ENCODE data around the gene SYNDIG1. TPM values are rescaled to one million over a fixed set of nuclear protein-coding genes. Genes with fewer than 3 reads are reported as not detected.

SYNDIG1 gene
- total RNA-seq, 1 experiment from 2014 or later, result not detected

DNA sequence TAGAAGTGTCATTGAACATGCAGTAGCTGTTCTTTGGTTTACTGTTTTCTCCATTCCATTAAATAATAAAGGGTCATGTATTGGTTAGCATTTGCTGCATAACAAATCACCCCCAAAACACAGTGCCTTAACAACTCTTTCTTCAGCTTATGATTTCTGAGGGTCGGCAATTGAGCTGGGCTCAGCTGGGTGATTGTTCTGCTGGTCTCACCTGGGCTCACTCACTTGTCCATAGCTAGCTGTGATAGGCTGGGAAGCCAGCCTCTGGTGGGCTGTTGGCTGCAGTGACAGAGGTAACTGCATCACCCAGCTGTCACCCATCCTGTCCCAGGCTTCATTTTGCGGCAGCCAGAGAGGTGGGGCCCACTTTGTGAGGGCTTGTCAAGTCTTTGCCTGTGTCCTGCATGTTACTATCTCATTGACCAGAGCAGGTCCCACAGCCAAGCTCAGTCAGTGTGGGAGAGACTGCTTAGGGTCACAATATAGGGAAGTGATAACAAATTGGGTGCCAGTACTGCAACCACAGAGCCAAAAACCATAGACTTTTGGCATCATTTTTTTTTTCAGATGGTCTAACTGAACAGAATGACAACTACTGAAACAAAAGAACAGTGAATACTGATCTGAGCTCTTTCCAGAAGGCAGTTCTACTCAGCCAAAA is 76.9 kb downstream of the SYNDIG1 start:
- H3K27me3 Mint-ChIP-seq (ENCODE audit: unreplicated experiment), result peaks cover 51% of the 10 kb centered on the region
- H3K4me3 Mint-ChIP-seq (ENCODE audit: low read depth, unreplicated experiment), result no peak overlapping the region
- H3K27ac Mint-ChIP-seq (ENCODE audit: unreplicated experiment), result no peak overlapping the region
- H3K9me3 Mint-ChIP-seq (ENCODE audit: low read depth, unreplicated experiment), result no peaks in the 10 kb centered on the region
- CTCF ChIA-PET, result no interaction called here
- H3K4me1 Mint-ChIP-seq (ENCODE audit: low read depth, unreplicated experiment), result no peaks in the 10 kb centered on the region
- BruUV-seq (replicated peaks), result no TSS peak
- no peak for DNase-seq
- TF ChIP-seq, protein P1, sequence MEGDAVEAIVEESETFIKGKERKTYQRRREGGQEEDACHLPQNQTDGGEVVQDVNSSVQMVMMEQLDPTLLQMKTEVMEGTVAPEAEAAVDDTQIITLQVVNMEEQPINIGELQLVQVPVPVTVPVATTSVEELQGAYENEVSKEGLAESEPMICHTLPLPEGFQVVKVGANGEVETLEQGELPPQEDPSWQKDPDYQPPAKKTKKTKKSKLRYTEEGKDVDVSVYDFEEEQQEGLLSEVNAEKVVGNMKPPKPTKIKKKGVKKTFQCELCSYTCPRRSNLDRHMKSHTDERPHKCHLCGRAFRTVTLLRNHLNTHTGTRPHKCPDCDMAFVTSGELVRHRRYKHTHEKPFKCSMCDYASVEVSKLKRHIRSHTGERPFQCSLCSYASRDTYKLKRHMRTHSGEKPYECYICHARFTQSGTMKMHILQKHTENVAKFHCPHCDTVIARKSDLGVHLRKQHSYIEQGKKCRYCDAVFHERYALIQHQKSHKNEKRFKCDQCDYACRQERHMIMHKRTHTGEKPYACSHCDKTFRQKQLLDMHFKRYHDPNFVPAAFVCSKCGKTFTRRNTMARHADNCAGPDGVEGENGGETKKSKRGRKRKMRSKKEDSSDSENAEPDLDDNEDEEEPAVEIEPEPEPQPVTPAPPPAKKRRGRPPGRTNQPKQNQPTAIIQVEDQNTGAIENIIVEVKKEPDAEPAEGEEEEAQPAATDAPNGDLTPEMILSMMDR (IDR thresholded peaks at IDR 0.05; ENCODE audit: unreplicated experiment), result no peak
- H3K36me3 Mint-ChIP-seq (ENCODE audit: insufficient read depth, unreplicated experiment), result no peaks in the 10 kb centered on the region
- intact Hi-C loops (cut with micrococcal nuclease; ENCODE audit: unreplicated experiment), result no loop called here

DNA sequence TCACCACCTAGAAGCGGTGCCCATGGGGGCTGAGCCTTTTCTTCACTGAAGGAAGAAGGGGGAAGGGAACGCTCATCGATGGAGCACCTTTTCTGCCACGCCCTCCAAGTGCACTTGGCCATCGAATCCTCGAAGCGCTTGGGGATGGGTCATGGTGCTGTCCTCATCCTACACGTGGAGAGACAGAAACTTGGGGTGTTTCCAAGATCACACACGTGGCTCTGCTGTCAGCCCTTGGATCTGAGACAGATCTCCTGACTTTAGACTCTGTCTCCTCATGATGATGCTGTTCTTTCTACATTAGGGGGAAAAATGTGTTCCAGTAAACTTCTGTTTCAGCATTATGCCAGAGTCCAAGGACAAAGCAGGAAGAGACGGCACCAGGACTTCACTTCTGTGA is 78.5 kb downstream of the SYNDIG1 start:
- H3K27me3 Mint-ChIP-seq (ENCODE audit: unreplicated experiment), result peaks cover 43% of the 10 kb centered on the region
- no peak for DNase-seq
- H3K4me1 Mint-ChIP-seq (ENCODE audit: low read depth, unreplicated experiment), result no peaks in the 10 kb centered on the region
- TF ChIP-seq, protein P1 (IDR thresholded peaks at IDR 0.05; ENCODE audit: unreplicated experiment), result no peak
- no peaks in the 10 kb centered on the region for H3K36me3 Mint-ChIP-seq (ENCODE audit: insufficient read depth, unreplicated experiment)
- no TSS peak for BruUV-seq (replicated peaks)
- H3K27ac Mint-ChIP-seq (ENCODE audit: unreplicated experiment), result no peak overlapping the region
- H3K4me3 Mint-ChIP-seq (ENCODE audit: low read depth, unreplicated experiment), result no peak overlapping the region
- no peaks in the 10 kb centered on the region for H3K9me3 Mint-ChIP-seq (ENCODE audit: low read depth, unreplicated experiment)
- intact Hi-C loops (cut with micrococcal nuclease; ENCODE audit: unreplicated experiment), result no loop called here
- CTCF ChIA-PET, result no interaction called here

DNA sequence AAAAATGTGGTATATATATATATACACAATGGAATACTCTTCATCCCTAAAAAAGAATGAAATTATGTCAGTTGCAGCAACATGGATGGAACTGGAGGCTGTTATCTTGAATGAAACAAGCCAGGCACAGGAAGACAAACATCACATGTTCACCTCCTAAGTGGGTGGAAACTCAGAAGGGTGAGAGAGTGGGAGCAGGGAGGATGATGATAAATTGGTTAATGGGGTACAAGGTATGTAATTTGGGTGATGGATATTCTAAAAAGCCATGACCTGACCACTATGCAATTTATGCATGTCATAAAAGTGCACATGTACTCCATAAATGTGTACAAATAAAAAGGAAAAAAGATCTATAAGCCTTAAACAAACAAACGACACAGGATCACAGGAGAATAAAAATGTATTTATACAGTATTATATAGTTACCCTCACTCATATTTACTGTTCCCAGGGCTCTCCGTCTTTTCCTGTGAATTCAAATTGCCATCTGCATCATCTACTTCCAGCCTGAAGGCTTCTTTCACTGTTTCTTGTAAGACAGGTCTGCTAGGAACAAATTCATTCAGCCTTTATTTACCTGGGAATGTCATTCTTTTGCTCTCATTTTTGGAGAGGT is 89.8 kb downstream of the SYNDIG1 start:
- CTCF ChIA-PET, result no interaction called here
- Mint-ChIP-seq H3K4me1 (ENCODE audit: low read depth, unreplicated experiment) (no peaks in the 10 kb centered on the region), H3K36me3 (ENCODE audit: insufficient read depth, unreplicated experiment) (no peaks in the 10 kb centered on the region), H3K27me3 (ENCODE audit: unreplicated experiment) (no peaks in the 10 kb centered on the region), H3K4me3 (ENCODE audit: low read depth, unreplicated experiment) (no peak overlapping the region), H3K9me3 (ENCODE audit: low read depth, unreplicated experiment) (no peaks in the 10 kb centered on the region), H3K27ac (ENCODE audit: unreplicated experiment) (no peak overlapping the region)
- DNase-seq, result no peak
- TF ChIP-seq, protein P1 (IDR thresholded peaks at IDR 0.05; ENCODE audit: unreplicated experiment), result no peak
- intact Hi-C loops (cut with micrococcal nuclease; ENCODE audit: unreplicated experiment), result no loop called here
- BruUV-seq (replicated peaks), result no TSS peak

DNA sequence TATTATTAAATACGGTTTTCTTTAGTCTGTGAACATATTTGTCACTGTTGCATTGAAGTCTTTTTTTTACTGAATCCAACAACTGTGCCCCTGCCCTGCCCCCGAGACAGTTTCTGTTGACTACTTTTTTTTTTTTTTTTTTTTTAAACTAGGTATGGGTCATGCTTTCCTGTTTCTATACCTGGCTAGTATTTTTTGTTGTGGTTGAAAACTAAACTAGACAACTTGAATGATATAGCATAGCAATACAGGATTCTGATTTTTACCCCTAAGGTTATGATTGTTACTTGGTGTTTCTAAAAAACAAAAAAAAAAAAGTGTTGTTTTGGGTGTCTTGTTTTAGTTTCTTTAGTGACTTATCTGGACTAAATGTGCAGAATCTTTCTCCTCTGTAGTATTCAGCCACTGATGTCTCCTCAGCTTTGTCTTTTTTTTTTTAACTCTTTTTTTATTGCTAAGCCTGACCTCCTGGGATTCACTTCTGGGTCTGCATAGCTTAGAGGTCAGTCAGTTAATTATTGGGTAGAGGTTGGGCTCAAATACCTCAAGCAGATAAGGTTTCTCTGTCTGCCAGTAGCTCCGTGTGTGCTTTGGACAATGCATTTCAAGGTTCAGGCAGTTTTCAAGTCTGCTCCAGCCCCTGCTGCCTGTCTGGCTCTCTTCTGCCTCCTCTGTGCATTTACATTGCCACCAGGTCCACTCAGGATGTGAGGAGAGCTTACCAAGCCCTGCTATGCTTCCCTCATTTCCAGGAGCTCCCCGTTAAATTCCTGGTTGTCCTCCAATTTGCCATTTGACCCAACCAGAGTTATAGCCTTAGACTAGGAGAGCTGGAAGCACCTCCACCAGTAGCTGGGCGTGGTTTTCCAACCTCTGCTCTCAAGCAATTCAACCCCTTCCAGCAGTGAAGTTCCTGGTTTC is 91.4 kb downstream of the SYNDIG1 start:
- H3K4me1 Mint-ChIP-seq (ENCODE audit: low read depth, unreplicated experiment), result no peaks in the 10 kb centered on the region
- TF ChIP-seq, protein P1 (IDR thresholded peaks at IDR 0.05; ENCODE audit: unreplicated experiment), result no peak
- no peaks in the 10 kb centered on the region for H3K36me3 Mint-ChIP-seq (ENCODE audit: insufficient read depth, unreplicated experiment)
- no TSS peak for BruUV-seq (replicated peaks)
- peaks cover 7% of the 10 kb centered on the region for H3K27me3 Mint-ChIP-seq (ENCODE audit: unreplicated experiment)
- intact Hi-C loops (cut with micrococcal nuclease; ENCODE audit: unreplicated experiment), result no loop called here
- CTCF ChIA-PET, result no interaction called here
- H3K4me3 Mint-ChIP-seq (ENCODE audit: low read depth, unreplicated experiment), result no peak overlapping the region
- H3K27ac Mint-ChIP-seq (ENCODE audit: unreplicated experiment), result no peak overlapping the region
- H3K9me3 Mint-ChIP-seq (ENCODE audit: low read depth, unreplicated experiment), result no peaks in the 10 kb centered on the region
- DNase-seq, result no peak
